Fibroblast of skin of left quadriceps (primary cell): ENCODE results near the gene PPP1R9B.

ENCODE experiments used
- DNase-seq, 2 experiments: peaks; one replicate each; pipeline ENCODE4 v3.0.0-alpha.2; 2013; ENCODE audit warnings: low read depth in 2 of 2

Gene PPP1R9B

DNA sequence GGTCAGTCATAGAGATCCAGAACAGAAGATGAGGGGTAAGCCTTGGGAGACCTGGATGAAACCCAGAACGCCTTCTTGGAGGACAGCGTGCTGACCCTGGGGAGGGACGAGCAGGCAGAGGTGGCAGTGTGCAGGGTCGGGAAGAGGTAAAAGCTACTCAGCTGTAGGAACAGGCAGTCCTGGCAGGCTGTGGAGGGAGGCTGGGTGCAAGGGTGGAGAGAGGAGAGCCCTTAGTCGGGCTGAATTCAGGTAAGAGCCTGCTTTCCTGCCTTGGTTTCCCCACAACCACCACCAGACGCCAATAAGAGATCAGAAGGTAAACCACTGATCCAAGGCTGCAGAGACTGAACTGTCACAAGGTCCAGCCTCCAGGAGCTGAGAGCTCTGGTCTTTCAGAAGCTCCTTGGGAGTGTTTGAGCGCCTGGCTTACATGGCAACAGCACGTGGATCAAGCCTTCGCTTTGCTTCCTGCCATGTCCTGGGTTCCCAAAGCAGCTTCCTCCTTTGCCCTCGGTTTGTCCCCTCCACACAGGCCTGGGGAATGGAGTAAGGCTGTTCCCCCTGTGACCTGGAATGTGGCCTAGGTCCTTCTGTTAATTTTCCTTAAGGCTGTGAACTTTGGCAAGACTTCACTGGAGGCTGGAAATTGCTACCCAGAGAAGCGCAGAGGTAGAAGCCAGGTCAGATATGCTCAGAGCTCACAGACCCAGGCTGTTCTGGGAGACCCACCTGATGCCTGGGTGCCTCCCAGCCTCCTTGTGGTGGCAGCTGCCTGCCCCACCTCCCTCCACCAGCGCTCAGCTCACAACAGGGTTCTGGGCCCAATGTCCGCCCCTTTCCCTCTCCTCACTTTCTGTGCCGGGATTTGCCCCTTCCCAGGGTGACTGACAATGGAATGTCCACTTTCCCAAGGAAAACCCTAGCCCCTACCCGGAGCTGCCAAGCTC lies 59.2 kb downstream of the PPP1R9B start:
- DNase-seq, result no peak

DNA sequence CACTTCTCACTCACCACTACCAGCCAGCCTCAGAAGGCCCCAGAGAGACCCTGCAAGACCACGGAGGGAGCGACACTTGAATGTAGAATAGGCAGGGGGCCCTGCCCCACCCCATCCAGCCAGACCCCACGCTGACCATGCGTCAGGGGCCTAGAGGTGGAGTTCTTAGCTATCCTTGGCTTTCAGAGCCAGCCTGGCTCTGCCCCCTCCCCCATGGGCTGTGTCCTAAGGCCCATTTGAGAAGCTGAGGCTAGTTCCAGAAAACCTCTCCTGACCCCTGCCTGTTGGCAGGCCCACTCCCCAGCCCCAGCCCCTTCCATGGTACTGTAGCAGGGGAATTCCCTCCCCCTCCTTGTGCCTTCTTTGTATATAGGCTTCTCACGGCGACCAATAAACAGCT lies 60.4 kb downstream of the PPP1R9B start:
- DNase-seq, result no peak

DNA sequence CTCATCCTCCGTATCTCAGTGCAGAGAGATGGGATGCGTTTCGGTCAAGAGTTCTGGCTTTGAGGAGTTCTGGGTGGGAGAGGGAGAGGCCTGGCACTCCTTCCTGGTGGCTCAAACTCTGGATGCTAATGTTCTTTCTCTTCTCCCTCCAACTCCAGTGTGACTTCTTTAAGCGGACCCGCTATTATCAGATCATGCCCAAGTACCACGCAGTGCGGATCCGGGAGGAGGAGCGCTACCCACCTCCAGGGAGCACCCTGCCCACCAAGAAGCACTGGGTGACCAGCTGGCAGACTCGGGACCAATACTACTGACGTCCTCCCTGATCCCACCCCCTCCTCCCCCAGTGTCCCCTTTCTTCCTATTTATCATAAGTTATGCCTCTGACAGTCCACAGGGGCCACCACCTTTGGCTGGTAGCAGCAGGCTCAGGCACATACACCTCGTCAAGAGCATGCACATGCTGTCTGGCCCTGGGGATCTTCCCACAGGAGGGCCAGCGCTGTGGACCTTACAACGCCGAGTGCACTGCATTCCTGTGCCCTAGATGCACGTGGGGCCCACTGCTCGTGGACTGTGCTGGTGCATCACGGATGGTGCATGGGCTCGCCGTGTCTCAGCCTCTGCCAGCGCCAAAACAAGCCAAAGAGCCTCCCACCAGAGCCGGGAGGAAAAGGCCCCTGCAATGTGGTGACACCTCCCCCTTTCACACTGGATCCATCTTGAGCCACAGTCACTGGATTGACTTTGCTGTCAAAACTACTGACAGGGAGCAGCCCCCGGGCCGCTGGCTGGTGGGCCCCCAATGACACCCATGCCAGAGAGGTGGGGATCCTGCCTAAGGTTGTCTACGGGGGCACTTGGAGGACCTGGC lies 61.3 kb downstream of the PPP1R9B start:
- DNase-seq, result no peak

DNA sequence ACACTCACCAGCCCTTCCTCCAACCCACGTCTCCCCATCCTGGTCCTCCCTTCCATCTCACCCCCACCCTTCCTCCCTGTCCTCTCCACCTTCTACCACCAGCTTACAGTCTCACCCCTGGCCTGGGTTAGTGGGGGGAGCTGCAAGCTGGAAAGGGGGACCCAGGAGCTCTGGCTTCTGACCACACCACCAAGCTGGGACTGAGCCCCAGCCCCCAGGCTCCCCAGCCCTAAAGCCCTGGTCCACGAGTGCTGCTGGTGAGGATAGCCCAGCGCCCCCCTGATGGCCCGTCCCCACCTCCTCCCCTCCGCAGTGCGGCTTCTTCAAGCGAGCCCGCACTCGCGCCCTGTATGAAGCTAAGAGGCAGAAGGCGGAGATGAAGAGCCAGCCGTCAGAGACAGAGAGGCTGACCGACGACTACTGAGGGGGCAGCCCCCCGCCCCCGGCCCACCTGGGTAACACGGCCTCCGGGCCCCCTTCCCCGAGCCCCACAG lies 62.5 kb downstream of the PPP1R9B start:
- DNase-seq, result no peak

DNA sequence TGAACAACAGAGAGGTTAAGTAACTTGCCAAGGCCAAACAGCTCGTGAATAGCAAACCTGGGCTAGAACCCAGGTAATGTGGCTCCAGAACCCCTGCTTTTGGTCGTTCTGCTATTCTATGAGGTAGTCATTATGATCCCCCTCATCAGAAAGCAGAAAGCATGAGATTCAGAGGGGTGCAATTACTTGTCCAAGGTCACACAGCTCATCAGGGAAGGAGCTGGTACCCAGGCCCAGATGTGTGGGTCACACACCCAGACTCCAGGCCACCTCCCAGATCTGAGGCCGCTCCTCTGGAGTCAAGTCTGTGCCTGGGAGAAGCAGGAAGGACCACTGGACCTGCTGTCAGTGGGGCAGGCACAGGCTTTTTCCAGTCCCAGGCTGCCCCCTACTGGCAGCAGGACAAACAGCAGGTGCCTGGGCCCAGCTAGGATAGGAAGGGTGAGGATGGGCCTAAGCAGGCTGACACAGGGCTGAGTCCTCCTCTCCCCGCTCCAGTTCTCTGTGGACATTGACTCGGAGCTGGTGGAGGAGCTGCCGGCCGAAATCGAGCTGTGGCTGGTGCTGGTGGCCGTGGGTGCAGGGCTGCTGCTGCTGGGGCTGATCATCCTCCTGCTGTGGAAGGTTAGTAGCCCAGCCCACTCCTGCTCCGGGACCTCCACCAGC lies 63.1 kb downstream of the PPP1R9B start:
- DNase-seq, result peak; percentile 35 to 37
